Esophagus muscularis mucosa (tissue), 4 donors: ENCODE results near the gene PTPN23. TPM values are rescaled to one million over a fixed set of nuclear protein-coding genes. Genes with fewer than 3 reads are reported as not detected.

Source experiments
- DNase-seq: peaks from one replicate; pipeline ENCODE4 v3.0.0-alpha.2; 2017; ENCODE audit errors: extremely low spot score
- H3K27ac ChIP-seq, 4 donors: fragments of 200-600 bp; sonication (generic); replicated peaks in 1 of 4; 1 replicate in 3 of 4; 2 replicates in 1 of 4; pipeline ENCODE4 v1.5.1; 2016 to 2019; ENCODE audit warnings: mild to moderate bottlenecking in 1 of 4
- H3K27me3 ChIP-seq, 4 donors: fragments of 200-600 bp; sonication (generic); one replicate each; pipeline versions ENCODE4 v1.5.1 to v1.6.0; 2016 to 2019
- H3K36me3 ChIP-seq, 4 donors: fragments of 200-600 bp; sonication (generic); one replicate each; pipeline ENCODE4 v1.5.1; 2016 to 2019
- H3K4me1 ChIP-seq, 4 donors: fragments of 200-600 bp; sonication (generic); one replicate each; pipeline ENCODE4 v1.5.1; 2016 to 2019
- H3K4me3 ChIP-seq, 4 donors: fragments of 200-600 bp; sonication (generic); 1 replicate in 2 of 4; 2 replicates in 2 of 4; pipeline ENCODE4 v1.5.1; 2016 to 2019; ENCODE audit warnings: mild to moderate bottlenecking in 4 of 4, moderate library complexity in 1 of 4
- H3K9me3 ChIP-seq, 4 donors: fragments of 200-600 bp; sonication (generic); 1 replicate in 3 of 4; 2 replicates in 1 of 4; pipeline ENCODE4 v1.5.1; 2016 to 2019
- CTCF ChIP-seq, 3 experiments: fragments of 200-600 bp in 2 of 3; fragments of 450-650 bp in 1 of 3; sonication (generic) in 2 of 3; IDR thresholded peaks; one replicate each; pipeline ENCODE4 v1.5.1; 2017 to 2019; ENCODE audit warnings: antibody characterized with exemption in 3 of 3, mild to moderate bottlenecking in 2 of 3, moderate library complexity in 1 of 3
- EP300 ChIP-seq: sonication (generic); formaldehyde crosslinking; IDR thresholded peaks from one replicate; pipeline ENCODE4 v1.6.1; 2017; ENCODE audit warnings: antibody characterized with exemption
- POLR2A ChIP-seq: fragments of 450-650 bp; IDR thresholded peaks from one replicate; pipeline ENCODE4 v1.6.1; 2017; ENCODE audit warnings: antibody characterized with exemption, moderate library complexity, mild to moderate bottlenecking, low read depth
- POLR2AphosphoS5 ChIP-seq, 2 donors: sonication (generic); formaldehyde crosslinking; IDR thresholded peaks; one replicate each; pipeline ENCODE4 v1.6.1; 2017; ENCODE audit warnings: antibody characterized with exemption in 2 of 2
- WGBS: methylation state at CpG from one replicate; pipeline ENCODE4 v1.1.5; 2018; 5-methylcytosine and 5-hydroxymethylcytosine counted together
- intact Hi-C: fragments of 100-400 bp; cut with DNase I; formaldehyde crosslinking; loops from one replicate; pipeline ENCODE4 v1.15.1; 2023
- total RNA-seq, 4 donors: library from RNA; depleted of rRNA; stranded (reverse); fragments of >200 nt; gene quantifications; one replicate each; pipeline versions ENCODE4 v1.1.0 to v1.2.1, GENCODE V29; 2016

PTPN23 gene
- total RNA-seq, 4 donors from 2014 or later = 16.9 to 156 (median 26.3) TPM

- Histone ChIP-seq H3K27me3 (no peaks in the 10 kb centered on the region), H3K4me1 (peaks cover 15 to 23% (median 16%) of the 10 kb centered on the region in 4 donors), H3K4me3 (no peak overlapping the region), H3K36me3 (peaks cover 20 to 85% (median 75%) of the 10 kb centered on the region in 4 donors), H3K27ac (peak overlapping the region; percentile 43 to 71 (median 60)), H3K9me3 (no peaks in the 10 kb centered on the region)
- DNase-seq = no peak
- WGBS = 86% methylated on average over 4 of the region's 13 CpGs
- intact Hi-C loops = loop anchor here (1.0 kb wide), 1 partner anchor 54 kb away; no protein-coding TSS in a partner anchor
- TF ChIP-seq CTCF (IDR thresholded peaks at IDR 0.05) = peak in 1 of 3 experiments; percentile 13
- TF ChIP-seq POLR2AphosphoS5 (IDR thresholded peaks at IDR 0.05) = no peak
Measured at GRCh38 chr3:47421741-47422649, 41.2 kb downstream of the PTPN23 start.

GRCh38 chr3:47422743-47423142 lies 41.9 kb downstream of the PTPN23 start:
- intact Hi-C loops = no loop called here

GRCh38 chr3:47423548-47424145 lies 42.8 kb downstream of the PTPN23 start:
- Histone ChIP-seq H3K27me3 (no peaks in the 10 kb centered on the region), H3K27ac (no peak overlapping the region), H3K36me3 (peaks cover 28 to 87% (median 77%) of the 10 kb centered on the region in 4 donors), H3K4me1 (peaks cover 15 to 23% (median 16%) of the 10 kb centered on the region in 4 donors), H3K4me3 (no peak overlapping the region), H3K9me3 (no peaks in the 10 kb centered on the region)
- intact Hi-C loops = no loop called here
- 89% methylated on average over 8 of the region's 8 CpGs for WGBS
- no peak for DNase-seq
- no peak for TF ChIP-seq CTCF (IDR thresholded peaks at IDR 0.05)
- TF ChIP-seq POLR2AphosphoS5 (IDR thresholded peaks at IDR 0.05) = no peak
- no peak for TF ChIP-seq EP300
- no peak for TF ChIP-seq POLR2A

More at GRCh38 chr3:47422743-47423142, 41.9 kb downstream of the PTPN23 start:
- H3K27ac ChIP-seq = no peak overlapping the region
- TF ChIP-seq CTCF (IDR thresholded peaks at IDR 0.05) = no peak
- no peak for TF ChIP-seq EP300
- no peak for TF ChIP-seq POLR2A
- TF ChIP-seq POLR2AphosphoS5 (IDR thresholded peaks at IDR 0.05) = no peak
- WGBS = 87% methylated on average over 9 of the region's 9 CpGs
- H3K36me3 ChIP-seq = peaks cover 21 to 86% (median 76%) of the 10 kb centered on the region in 4 donors
- H3K4me3 ChIP-seq = no peak overlapping the region
- no peaks in the 10 kb centered on the region for H3K27me3 ChIP-seq
- no peaks in the 10 kb centered on the region for H3K9me3 ChIP-seq
- H3K4me1 ChIP-seq = peaks cover 15 to 23% (median 16%) of the 10 kb centered on the region in 4 donors
- DNase-seq = no peak

GRCh38 chr3:47424434-47425382 lies 43.9 kb downstream of the PTPN23 start:
- DNase-seq = no peak
- H3K27me3 ChIP-seq = no peaks in the 10 kb centered on the region
- TF ChIP-seq POLR2AphosphoS5 (IDR thresholded peaks at IDR 0.05) (no peak), EP300 (no peak), CTCF (IDR thresholded peaks at IDR 0.05) (no peak), POLR2A (no peak)
- WGBS = 83% methylated on average over 15 of the region's 15 CpGs
- no peak overlapping the region for H3K27ac ChIP-seq
- peaks cover 19 to 77% (median 67%) of the 10 kb centered on the region in 4 donors for H3K36me3 ChIP-seq
- intact Hi-C loops = no loop called here
- peaks cover 15 to 23% (median 16%) of the 10 kb centered on the region in 4 donors for H3K4me1 ChIP-seq
- H3K9me3 ChIP-seq = no peaks in the 10 kb centered on the region
- no peak overlapping the region for H3K4me3 ChIP-seq
